GM18526 (cell line): ENCODE measurements around the gene COG1.

ENCODE experiments used
- POLR2A ChIP-seq: IDR thresholded peaks from 3 replicates; pipeline ENCODE4 v1.6.1; 2011; ENCODE audit not compliant: insufficient read length; ENCODE audit errors: extremely low read depth

COG1 gene

GRCh38 chr17:73192206-73192893 lies 505 bp upstream of the COG1 start:
- peak; percentile 65 for TF ChIP-seq POLR2A

GRCh38 chr17:73194514-73195222 lies 1.8 kb downstream of the COG1 start:
- no peak for TF ChIP-seq POLR2A

GRCh38 chr17:73196500-73196899 lies 3.6 kb downstream of the COG1 start:
- no peak for TF ChIP-seq POLR2A

GRCh38 chr17:73197161-73197560 lies 4.3 kb downstream of the COG1 start:
- no peak for TF ChIP-seq POLR2A

GRCh38 chr17:73198201-73198929 lies 5.5 kb downstream of the COG1 start:
- TF ChIP-seq POLR2A, result no peak

GRCh38 chr17:73198930-73199260 lies 6.0 kb downstream of the COG1 start:
- TF ChIP-seq POLR2A, result no peak

GRCh38 chr17:73199751-73200317 lies 7.0 kb downstream of the COG1 start:
- no peak for TF ChIP-seq POLR2A

GRCh38 chr17:73200476-73200875 lies 7.6 kb downstream of the COG1 start:
- TF ChIP-seq POLR2A, result no peak

GRCh38 chr17:73201215-73202069 lies 8.6 kb downstream of the COG1 start:
- no peak for TF ChIP-seq POLR2A

GRCh38 chr17:73203135-73203787 lies 10.4 kb downstream of the COG1 start:
- TF ChIP-seq POLR2A, result no peak

GRCh38 chr17:73203788-73204479 lies 11.1 kb downstream of the COG1 start:
- no peak for TF ChIP-seq POLR2A

- TF ChIP-seq POLR2A, result no peak
Observed at GRCh38 chr17:73205459-73205961, 12.7 kb downstream of the COG1 start.

GRCh38 chr17:73208139-73208827 lies 15.4 kb downstream of the COG1 start:
- TF ChIP-seq POLR2A, result no peak

GRCh38 chr17:73209436-73209835 lies 16.6 kb downstream of the COG1 start:
- TF ChIP-seq POLR2A, result no peak
